DMS114 treated with DMSO at 0.1 percent for 48 hours (cell line): ENCODE data around the gene IGSF10.
"Not testable (repeated sequence)": the region's sequence is repeated elsewhere in the genome, so short reads cannot be mapped to it uniquely, and the experiment has no call there.

Source experiments
- DNase-seq: peaks from one replicate; lab custom pipeline; 2025; ENCODE audit not compliant: unreplicated experiment; lab: John Stamatoyannopoulos, UW

Gene IGSF10, protein sequence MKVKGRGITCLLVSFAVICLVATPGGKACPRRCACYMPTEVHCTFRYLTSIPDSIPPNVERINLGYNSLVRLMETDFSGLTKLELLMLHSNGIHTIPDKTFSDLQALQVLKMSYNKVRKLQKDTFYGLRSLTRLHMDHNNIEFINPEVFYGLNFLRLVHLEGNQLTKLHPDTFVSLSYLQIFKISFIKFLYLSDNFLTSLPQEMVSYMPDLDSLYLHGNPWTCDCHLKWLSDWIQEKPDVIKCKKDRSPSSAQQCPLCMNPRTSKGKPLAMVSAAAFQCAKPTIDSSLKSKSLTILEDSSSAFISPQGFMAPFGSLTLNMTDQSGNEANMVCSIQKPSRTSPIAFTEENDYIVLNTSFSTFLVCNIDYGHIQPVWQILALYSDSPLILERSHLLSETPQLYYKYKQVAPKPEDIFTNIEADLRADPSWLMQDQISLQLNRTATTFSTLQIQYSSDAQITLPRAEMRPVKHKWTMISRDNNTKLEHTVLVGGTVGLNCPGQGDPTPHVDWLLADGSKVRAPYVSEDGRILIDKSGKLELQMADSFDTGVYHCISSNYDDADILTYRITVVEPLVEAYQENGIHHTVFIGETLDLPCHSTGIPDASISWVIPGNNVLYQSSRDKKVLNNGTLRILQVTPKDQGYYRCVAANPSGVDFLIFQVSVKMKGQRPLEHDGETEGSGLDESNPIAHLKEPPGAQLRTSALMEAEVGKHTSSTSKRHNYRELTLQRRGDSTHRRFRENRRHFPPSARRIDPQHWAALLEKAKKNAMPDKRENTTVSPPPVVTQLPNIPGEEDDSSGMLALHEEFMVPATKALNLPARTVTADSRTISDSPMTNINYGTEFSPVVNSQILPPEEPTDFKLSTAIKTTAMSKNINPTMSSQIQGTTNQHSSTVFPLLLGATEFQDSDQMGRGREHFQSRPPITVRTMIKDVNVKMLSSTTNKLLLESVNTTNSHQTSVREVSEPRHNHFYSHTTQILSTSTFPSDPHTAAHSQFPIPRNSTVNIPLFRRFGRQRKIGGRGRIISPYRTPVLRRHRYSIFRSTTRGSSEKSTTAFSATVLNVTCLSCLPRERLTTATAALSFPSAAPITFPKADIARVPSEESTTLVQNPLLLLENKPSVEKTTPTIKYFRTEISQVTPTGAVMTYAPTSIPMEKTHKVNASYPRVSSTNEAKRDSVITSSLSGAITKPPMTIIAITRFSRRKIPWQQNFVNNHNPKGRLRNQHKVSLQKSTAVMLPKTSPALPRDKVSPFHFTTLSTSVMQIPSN (N-terminal part only)

DNA sequence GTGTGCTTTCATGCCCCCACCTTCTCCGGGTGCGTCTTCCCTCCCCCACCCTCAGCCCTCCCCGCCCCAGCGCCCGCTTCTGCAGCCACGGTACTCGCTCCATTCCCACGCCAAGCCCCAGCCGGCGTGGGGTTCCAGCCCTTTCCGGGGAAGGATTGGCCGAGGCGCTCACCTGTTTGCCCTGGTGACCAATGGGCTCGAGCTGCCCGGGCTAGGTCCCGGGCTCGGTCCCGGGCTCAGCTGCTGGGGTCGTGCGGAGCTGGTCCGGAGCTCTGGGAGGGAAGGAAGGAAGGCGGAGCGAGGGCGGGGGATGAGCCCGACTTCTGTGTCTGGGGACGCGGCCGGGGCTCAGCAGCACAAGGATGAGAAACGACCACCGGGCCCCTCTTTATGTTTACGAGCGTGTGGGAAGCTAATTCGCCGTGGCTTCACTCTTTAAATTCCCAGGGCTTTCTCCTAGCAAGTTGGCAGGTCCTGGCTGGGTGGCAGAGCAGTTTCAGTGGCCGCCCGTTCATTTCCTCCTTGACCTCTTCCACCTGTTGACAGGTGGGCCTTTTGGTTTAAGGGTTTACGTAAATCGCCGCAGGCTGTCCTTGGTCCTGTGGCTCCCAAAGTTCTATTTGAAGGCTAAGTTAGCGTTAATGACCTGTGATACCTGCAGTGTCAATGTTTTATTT is at the start of gene IGSF10:
IGSF10 (minus strand) TSS at position 288 of the 677 bp plus-strand sequence. CDS start 2,352 bp downstream, outside the sequence.
- DNase-seq = no peak

- not testable (repeated sequence) for DNase-seq
Observed at GRCh38 chr3:151509468-151510135, 48.7 kb upstream of the IGSF10 start.

- DNase-seq = no peak
Observed at GRCh38 chr3:151504606-151505005, 43.7 kb upstream of the IGSF10 start.

DNA sequence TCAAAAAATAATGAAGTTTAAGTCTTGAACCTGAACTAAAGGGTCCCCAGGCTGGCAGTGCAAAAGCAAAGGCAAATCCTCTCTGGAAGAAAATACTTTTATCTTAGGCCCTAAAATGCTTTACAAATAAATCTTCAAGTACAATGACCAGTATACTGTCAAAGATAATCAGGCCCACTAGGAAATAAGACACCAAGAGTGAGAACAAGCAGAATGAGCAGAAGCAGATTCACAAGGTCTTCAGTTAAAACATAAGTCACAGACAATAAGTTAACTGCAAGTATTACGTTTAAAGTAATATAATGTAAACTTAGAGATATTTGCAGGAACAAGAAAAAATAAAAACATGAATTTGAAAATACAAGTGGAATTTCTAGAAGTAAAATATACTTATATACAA is 42.2 kb upstream of the IGSF10 start:
- no peak for DNase-seq

- no peak for DNase-seq
Observed at GRCh38 chr3:151501923-151502632, 41.2 kb upstream of the IGSF10 start.

DNA sequence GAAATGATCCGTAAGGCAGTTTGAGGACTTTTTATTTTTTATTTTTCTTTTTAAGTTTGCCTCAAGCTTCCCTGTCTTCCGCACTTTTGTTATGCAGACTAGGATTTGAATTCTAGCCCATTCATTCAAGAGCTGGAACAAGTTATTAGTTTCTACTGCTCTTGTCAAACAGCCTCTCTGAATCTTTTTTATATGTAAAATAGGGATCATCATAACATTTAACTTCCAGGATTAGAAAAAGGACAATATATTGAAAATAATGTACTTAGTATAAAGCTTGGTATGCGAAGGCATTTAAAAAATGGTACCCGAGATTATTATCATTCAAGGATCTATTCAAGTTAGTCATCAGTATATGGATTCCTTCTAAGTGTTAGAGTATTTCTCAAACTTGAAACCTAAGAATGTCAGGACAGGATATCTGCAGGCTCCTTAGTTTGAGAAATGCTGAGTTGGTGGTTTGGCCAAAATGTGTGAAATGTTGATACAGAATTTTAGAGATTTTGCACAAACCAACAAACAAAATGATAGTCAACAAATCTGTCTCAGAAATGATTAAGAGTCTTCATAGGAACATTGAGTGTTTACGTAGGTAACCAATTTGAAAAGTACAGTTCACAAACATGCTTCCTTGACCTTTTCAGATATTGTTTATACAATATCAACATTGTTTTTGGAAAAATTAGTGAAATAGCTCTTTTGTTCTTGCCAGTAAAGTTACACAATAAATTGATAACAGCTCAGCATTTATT is 40.5 kb upstream of the IGSF10 start:
- no peak for DNase-seq

- DNase-seq = no peak
Observed at GRCh38 chr3:151499168-151499567, 38.3 kb upstream of the IGSF10 start.

DNA sequence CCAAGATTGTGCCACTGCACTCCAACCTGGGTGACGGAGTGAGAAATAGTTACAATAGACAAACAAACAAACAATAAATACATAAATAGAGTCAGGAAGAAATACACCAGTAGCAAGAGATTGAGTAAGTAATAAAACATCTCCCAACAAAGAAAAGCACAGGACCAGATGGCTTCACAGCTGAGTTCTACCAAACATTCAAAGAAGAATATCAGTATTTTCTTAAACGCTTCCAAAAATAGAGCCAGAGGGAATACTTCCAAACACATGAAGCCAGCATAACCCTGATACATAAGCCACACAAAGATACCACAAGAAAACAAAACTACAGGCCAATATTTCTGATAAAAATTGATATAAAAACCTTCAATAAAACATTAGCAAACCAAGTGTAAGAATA is 30.7 kb upstream of the IGSF10 start:
- DNase-seq = no peak

DNA sequence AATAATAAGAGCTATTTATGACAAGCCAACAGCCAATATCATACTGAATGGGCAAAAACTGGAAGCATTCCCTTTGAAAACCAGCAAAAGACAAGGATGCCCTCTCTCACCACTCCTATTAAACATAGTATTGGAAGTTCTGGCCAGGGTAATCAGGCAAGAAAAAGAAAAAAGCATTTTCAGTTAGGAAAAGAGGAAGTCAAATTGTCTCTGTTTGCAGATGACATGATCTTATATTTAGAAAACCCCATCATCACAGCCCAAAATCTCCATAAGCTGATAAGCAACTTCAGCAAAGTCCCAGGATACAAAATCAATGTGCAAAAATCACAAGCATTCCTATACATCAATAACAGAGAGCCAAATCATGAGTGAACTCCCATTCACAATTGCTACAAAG is 27.0 kb upstream of the IGSF10 start:
- not testable (repeated sequence) for DNase-seq

DNA sequence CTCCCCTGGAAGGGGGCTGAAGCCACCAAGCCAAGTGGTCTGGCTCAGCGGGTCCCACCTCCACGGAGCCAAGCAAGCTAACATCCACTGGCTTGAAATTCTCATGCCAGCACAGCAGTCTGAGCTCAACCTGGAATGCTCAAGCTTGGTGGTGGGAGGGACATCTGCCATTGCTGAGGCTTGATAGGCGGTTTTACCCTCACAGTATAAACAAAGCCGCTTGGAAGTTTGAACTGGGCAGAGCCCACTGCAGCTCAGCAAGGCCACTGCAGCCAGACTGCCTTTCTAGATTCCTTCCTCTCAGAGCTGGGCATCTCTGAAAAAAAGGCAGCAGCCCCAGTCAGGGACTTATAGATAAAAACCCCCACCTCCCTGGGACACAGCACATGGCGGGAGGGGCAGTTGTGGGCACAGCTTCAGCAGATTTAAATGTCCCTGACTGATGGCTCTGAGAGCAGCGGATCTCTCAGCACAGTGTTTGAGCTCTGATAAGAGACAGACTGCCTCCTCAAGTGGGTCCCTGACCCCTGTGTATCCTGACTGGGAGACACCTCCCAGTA is 23.2 kb upstream of the IGSF10 start:
- DNase-seq = no peak

DNA sequence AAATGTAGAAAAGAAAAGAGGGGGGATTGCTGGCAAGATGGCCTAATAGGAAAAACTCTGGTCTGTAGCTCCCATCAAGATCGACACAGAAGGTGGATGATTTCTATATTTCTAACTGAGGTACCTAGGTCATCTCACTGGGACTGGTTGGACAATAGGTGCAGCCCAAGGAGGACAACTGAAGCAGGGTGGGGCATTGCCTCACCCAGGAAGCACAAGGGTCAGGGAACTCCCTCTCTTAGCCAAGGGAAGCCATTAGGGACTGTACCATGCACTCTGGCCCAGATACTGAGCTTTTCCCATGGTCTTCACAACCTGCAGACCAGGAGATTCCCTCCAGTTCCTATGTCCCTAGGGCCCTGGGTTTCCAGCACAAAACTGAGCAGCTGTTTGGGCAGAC is 22.6 kb upstream of the IGSF10 start:
- no peak for DNase-seq

GRCh38 chr3:151480492-151480891 is 19.6 kb upstream of the IGSF10 start:
- no peak for DNase-seq

DNA sequence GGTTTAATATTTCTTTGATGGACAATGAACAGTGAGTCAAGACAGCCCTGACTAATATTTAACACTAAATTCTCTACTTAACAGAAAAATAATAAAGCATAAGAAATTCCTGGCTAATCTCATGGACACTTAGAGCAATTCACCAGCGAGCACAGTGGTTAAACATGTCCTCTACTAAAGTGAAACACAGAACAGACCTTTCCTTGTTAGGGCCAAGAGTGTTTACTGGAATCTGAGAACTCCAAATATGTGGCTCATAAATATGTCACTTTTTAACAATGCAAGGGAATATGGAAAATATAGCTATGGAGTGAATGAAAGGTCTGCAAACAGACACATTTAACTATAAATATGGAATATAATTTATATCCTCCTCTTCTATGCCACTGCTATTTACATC is 18.6 kb upstream of the IGSF10 start:
- no peak for DNase-seq

DNA sequence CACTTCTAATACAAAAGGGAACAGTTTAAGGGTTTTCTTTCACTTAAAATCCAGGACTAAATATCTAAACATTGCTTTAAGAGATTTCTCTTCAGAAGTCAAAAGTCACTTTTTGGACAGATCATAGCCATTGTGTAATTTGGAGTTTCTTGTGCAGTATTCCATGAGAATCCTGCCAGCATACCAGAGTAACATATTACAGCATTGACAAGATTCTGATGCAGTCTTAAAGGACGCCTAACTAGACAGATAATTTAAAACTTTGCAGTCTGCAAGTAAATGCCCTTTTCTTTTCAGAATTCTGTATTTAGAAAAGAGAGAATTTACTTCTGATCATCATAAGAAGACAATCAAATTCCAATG is 17.5 kb upstream of the IGSF10 start:
- no peak for DNase-seq

GRCh38 chr3:151477591-151478334 is 16.9 kb upstream of the IGSF10 start:
- no peak for DNase-seq

DNA sequence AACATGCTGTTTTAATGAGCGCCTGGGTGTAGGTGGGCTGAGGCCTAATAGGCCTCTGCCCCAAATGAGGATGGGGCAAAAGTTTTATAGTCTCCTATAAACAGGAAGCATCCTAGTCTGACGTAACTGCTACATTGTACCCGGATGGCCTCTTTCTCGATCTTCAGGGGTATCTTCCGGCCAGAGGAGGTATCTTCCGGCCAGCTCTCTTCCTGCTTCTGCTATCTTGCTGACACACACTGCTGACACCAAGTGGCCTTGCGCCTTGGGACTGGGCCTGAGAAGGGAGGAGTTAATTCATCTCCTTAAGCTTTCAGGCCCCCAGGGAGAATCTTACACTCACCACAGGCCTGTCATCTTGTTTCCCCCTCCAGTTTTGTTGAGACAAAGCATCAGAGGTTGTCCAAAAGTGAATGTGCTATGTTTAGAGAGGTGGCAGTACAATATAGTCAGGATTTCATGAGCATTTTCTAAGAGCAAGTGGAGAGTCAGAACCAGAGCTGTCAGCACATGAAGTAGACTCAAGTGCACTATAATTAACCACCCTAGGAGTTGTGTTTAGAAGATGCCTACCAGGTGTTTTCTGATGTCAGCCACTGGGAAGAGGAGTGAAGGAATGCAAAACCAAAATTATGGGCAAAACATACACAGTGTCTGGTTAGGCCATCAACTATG is 15.6 kb upstream of the IGSF10 start:
- no peak for DNase-seq

- DNase-seq = peak; percentile 44
Observed at GRCh38 chr3:151468284-151468917, 7.5 kb upstream of the IGSF10 start.
